MV-4-11 (cell line): ENCODE measurements around the gene EMX1.

Experiments used
- DNase-seq: peaks from one replicate; lab custom pipeline; 2025; lab: John Stamatoyannopoulos, UW

Gene EMX1

GRCh38 chr2:72917138-72917876 is at the start of gene EMX1:
EMX1 (plus strand) TSS chr2:72917519; CDS start chr2:72917853, 334 bp downstream.
- DNase-seq: no peak

GRCh38 chr2:72871060-72871459 is 46.3 kb upstream of the EMX1 start:
- DNase-seq: no peak

- no peak for DNase-seq
These were observed 45.4 kb upstream of the EMX1 start for GRCh38 chr2:72871880-72872279.

- DNase-seq: peak; percentile 13
These were observed 33.9 kb upstream of the EMX1 start for GRCh38 chr2:72883356-72883962.

GRCh38 chr2:72886505-72887031 is 30.8 kb upstream of the EMX1 start:
- no peak for DNase-seq

GRCh38 chr2:72887032-72887739 is 30.1 kb upstream of the EMX1 start, which contains the start of gene SPR:
SPR (plus strand) TSS chr2:72887408; CDS start chr2:72887433, 25 bp downstream.
- DNase-seq: peak; percentile 41

GRCh38 chr2:72887740-72888437 is 29.4 kb upstream of the EMX1 start:
- DNase-seq: peak; percentile 64

GRCh38 chr2:72888438-72889202 is 28.7 kb upstream of the EMX1 start:
- no peak for DNase-seq

GRCh38 chr2:72889991-72890390 is 27.3 kb upstream of the EMX1 start:
- DNase-seq: no peak

- DNase-seq: peak; percentile 73
These were observed 26.1 kb upstream of the EMX1 start for GRCh38 chr2:72891091-72891818.

GRCh38 chr2:72892506-72893173 is 24.7 kb upstream of the EMX1 start:
- DNase-seq: peak; percentile 60

- DNase-seq: peak; percentile 41
These were observed 23.6 kb upstream of the EMX1 start for GRCh38 chr2:72893594-72894319.

GRCh38 chr2:72894514-72894913 is 22.8 kb upstream of the EMX1 start:
- DNase-seq: no peak

GRCh38 chr2:72895154-72895553 is 22.2 kb upstream of the EMX1 start:
- no peak for DNase-seq

- DNase-seq: no peak
These were observed 21.5 kb upstream of the EMX1 start for GRCh38 chr2:72895759-72896281.

- no peak for DNase-seq
These were observed 20.9 kb upstream of the EMX1 start for GRCh38 chr2:72896446-72896845.

- DNase-seq: no peak
These were observed 19.3 kb upstream of the EMX1 start for GRCh38 chr2:72897785-72898584.

- no peak for DNase-seq
These were observed 18.8 kb upstream of the EMX1 start for GRCh38 chr2:72898585-72898906.
